ENCODE measurements around the gene RTP2.
"Not testable (repeated sequence)": the region's sequence is repeated elsewhere in the genome, so short reads cannot be mapped to it uniquely, and the experiment has no call there.

RTP2 gene

DNA sequence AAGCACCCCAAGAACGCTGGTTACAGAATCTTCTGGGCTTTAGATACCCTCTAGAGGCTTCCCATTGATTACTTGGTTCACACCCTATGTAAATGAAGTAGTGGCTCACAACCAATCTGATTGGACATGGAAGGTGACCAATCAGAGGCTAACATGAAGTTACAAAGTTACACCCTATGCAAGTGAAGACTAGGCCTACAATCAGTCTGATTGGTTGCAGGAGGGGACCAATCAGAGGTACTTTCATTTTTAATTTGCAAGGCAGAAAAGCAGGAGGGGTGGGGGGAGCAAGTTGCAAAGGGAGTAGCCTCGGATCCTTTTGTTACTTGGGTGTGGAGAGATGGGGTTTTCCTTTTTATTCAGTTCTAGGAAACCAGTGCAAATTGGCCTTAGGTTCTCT, 11.1 kb upstream of the RTP2 start:
- no peak for DNase-seq (ENCODE audit: low read depth)

DNA sequence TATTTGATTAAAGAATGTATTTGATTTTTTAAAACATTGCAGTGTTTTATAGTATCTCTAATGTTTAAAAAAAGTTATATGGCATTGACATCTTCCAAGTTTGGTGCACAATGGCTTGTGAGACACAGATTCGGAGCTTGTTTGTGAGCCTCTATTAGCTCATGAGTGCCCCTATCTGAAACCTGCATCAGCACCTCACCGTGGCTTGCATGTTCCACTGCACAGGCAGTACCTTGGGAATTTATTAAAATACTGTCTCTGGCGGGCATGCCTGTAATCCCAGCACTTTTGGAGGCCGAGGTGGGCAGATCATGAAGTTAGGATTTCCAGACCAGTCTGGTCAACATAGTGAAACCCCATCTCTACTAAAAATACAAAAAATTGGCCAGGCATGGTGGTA, 6.8 kb upstream of the RTP2 start:
- DNase-seq (ENCODE audit: low read depth) = no peak

DNA sequence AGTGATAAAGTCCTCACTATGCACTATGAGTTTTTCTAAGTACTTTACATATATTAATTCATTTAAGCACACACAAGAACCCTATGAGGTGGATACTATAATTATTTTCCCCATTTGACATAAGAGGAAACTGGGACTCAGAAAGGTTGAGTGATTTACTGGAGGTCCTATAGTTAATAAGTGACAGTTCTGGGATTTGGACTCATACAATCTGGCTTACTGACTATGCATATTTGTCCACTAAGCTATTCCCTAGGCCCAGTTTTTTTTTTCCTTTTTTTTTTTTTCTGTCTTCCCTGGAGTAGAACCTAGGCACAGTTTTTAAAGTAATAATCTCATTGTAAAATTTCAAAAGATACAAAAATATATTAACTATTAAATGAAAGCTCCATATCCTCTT, 6.3 kb upstream of the RTP2 start:
- no peak for DNase-seq (ENCODE audit: low read depth)

GRCh38 chr3:187706971-187707370, 4.6 kb upstream of the RTP2 start:
- DNase-seq (ENCODE audit: low read depth) = no peak

- no peak for DNase-seq (ENCODE audit: low read depth)
These were observed 2.8 kb upstream of the RTP2 start for GRCh38 chr3:187705164-187705563.

- DNase-seq (ENCODE audit: low read depth) = no peak
These were observed 2.1 kb downstream of the RTP2 start for GRCh38 chr3:187700249-187700648.

- DNase-seq (ENCODE audit: low read depth) = no peak
These were observed 3.6 kb downstream of the RTP2 start for GRCh38 chr3:187698499-187699399.

DNA sequence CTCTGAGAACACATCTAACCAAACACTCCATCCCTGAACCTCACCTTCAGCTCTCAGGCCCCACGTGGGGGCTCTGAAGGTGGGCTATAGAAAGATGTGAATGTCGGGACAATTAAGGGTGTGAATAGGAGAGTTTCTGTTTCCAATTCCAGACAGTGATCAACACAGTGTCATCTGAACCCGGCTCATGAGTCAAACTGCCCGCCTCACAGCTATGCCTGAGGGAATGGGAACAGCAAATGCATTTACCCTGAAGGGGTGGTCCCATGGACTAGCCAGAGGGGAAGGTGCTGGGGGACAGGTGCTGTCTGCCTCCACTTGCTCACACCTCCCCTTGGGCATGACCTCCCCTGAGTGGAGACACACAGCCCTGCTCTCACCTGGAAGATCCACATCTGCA, 6.3 kb downstream of the RTP2 start:
- no peak for DNase-seq (ENCODE audit: low read depth)

DNA sequence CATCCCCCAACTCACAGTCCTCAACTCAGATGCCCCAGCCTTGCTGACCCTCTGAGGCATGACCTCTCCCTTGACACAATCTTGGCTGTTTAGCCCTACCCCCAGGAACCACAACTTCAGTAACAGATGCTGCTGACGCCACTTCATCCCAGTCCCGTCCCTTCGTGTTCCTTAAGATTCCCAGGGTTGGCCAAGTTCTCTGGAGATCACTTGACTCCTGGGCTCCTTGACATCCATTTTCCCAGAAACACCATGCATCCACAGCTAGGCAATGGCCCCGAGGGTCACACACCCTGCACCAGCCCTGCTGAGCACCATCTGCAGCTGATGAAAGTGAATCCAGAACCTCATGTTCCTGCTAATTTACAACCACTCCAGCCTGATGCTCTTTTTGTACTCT, 6.9 kb downstream of the RTP2 start:
- no peak for DNase-seq (ENCODE audit: low read depth)

GRCh38 chr3:187694801-187695200, 7.6 kb downstream of the RTP2 start:
- DNase-seq (ENCODE audit: low read depth) = no peak

DNA sequence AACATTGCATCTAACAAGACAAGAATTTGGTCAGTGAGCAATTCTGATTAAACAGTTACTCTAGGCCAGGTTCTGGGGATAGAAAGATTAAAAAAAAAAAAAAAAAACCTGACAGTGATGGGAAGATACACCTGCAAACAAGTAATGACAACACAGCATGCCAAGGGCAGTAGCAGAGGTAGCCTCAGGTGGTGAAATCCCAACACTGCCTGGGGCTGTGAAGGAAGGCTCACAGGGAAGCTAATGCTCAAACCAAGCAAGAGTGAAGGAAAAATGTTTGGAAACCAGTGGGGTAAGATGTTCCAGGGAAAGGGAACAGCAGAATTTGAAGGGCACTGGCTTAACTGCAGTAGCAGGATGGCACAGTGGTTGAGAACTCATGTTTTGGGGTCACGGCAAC, 8.9 kb downstream of the RTP2 start:
- DNase-seq (ENCODE audit: low read depth) = no peak

- DNase-seq (ENCODE audit: low read depth) = no peak
These were observed 12.4 kb downstream of the RTP2 start for GRCh38 chr3:187689984-187690383.

GRCh38 chr3:187686621-187687273, 15.6 kb downstream of the RTP2 start:
- no peak for DNase-seq (ENCODE audit: low read depth)

DNA sequence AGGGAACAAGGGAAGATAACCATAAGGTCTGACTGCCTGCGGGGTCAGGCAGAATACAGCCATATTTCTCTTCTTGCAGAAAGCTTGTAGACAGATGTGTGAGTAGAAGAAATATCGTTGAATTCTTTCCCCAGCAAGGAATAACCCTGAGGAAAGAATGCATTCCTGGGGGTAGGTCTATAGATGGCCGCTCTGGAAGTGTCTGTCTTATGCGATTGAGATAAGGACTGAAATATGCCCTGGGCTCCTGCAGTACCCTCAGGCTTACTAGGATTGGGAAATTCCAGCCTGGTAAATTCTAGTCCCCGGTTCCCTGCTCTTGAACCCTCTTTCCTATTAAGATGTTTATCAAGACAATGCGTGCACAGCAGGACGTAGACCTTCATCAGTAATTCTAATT, 16.4 kb downstream of the RTP2 start:
- DNase-seq (ENCODE audit: low read depth) = no peak

GRCh38 chr3:187684880-187685279, 17.5 kb downstream of the RTP2 start:
- DNase-seq (ENCODE audit: low read depth) = no peak

DNA sequence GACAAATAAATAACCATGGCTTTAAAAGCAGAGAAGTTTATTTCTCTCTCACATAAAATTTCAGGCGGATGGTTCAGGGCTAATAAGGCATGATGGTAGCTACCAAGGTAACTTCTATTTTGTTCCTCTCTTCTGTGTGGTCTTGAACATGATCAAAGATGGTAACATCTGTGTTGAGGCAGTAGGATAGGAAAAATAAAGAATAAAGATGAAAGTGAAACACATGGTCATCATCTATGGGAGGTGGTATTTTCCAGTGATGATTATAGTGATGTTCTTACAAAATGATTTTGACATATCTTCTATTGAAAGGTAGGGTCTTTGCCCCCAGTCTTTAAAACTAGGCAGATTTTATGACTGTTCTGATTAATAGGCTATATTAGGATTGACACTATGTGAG, 17.9 kb downstream of the RTP2 start:
- DNase-seq (ENCODE audit: low read depth) = no peak

- not testable (repeated sequence) for DNase-seq (ENCODE audit: low read depth)
These were observed 20.6 kb downstream of the RTP2 start for GRCh38 chr3:187681756-187682155.

DNA sequence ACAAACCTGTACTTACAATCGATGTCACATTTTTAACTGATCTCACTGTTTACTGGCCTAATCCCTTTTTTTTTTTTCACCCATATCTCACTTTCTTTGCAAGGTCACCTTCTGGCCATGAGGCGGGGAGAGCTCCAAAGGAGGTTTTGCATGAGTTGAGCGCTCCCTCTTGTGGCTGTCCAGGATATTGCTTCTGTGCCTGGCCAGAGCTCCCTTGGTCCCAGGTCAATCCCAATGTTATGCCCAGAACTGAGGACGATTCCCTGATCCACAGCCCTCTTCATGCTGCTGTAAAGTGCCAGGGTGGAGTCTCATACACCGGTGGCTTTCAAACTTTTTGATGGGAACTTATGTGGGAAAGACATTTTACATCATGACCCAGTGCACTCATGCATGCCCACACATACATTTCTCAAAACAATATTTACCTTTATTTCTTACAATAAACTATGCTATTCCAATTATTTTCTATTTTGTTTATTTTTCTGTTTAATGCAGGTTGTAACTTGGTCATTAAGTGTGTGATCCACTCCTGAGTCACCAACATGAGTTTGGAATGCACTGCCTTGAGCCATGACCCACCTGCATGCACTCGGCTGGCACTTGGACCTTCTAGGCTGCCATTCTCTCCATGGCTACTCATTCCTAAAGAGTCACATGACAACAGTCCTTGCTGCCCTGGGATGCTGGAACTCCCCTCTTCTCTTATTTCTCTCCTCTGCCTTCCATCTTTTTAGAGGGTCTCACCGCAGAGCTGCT, 22.5 kb downstream of the RTP2 start:
- peak; percentile 41 for DNase-seq (ENCODE audit: low read depth)

- DNase-seq (ENCODE audit: low read depth) = peak; percentile 7
These were observed 23.6 kb downstream of the RTP2 start for GRCh38 chr3:187678726-187679268.

DNA sequence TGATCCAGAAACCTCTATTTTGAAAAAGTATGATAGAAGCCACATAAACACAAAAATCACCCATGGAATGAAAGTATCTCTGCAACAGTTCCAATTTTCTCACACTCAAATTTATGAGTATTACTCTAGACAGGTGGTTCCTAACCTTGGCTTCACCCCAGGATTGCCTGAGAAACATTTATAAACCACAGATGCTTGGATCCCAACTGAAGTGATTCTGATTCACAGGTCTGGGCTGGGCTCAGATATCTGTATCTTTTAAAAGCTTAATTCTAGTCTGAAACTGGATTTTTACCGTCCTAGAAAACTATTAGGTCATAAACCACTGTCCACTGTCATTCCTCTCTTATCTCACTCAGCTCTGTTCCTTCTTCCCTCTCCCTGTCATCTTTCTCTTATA, 24.8 kb downstream of the RTP2 start:
- DNase-seq (ENCODE audit: low read depth) = no peak

DNA sequence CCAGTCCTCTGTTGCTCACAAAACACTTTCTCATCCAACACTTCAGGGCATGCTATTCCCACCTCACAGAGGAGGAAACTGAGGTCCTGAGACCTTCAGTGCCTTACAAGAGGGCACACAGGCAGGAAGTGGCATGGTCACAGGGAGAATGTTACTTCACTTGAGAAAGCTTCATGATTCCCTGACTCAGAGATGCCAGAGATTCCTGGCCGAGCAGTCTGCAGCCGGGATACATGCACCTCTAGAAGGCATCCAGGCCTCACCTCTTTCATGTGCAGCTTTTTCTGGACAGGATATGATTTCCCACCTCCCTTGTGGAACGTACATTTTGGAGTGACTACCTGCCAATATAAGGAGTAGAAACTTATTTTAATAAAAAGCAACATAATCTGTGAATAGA, 29.3 kb downstream of the RTP2 start:
- no peak for DNase-seq (ENCODE audit: low read depth)

GRCh38 chr3:187669675-187670504, 32.5 kb downstream of the RTP2 start, which contains the start of gene SST:
SST (minus strand) TSS chr3:187670394; CDS start chr3:187670291, 103 bp downstream.
- DNase-seq (ENCODE audit: low read depth) = no peak

Measured in stimulated activated CD4-positive, alpha-beta T cell treated with anti-CD3 and anti-CD28 coated beads, Interleukin-2, amount 100 ng/mL, for 4 hours (primary cell).